Activated CD4-positive, alpha-beta T cell treated with anti-CD3 and anti-CD28 coated beads, Interleukin-2, amount 10 ng/mL, durations not matched to agents 7 days and 5 days (primary cell): ENCODE data around the gene MRTFB. TPM values are rescaled to one million over a fixed set of nuclear protein-coding genes. Genes with fewer than 3 reads are reported as not detected.

ENCODE experiments used
- CTCF ChIA-PET: fragments of 350-600 bp; sonication (Branson Sonifier 250); formaldehyde crosslinking; loops from one replicate; lab custom pipeline; 2021; ENCODE audit warnings: antibody characterized with exemption; lab: Charles Lee
- POLR2A ChIA-PET: fragments of 350-600 bp; sonication (Branson Sonifier 250); formaldehyde crosslinking; loops from one replicate; lab custom pipeline; 2021; ENCODE audit warnings: antibody characterized with exemption; lab: Charles Lee
- DNase-seq: peaks from one replicate; pipeline ENCODE4 v3.0.0-alpha.2; 2020
- H3K27ac Mint-ChIP-seq: one replicate; pipeline ENCODE4 v1.8.0; 2021; ENCODE audit warnings: mild to moderate bottlenecking, moderate library complexity, mixed read lengths
- H3K27me3 Mint-ChIP-seq: one replicate; pipeline ENCODE4 v1.8.0; 2021; ENCODE audit warnings: mixed read lengths
- H3K36me3 Mint-ChIP-seq: one replicate; pipeline ENCODE4 v1.8.0; 2021; ENCODE audit warnings: low read depth, mixed read lengths
- H3K4me1 Mint-ChIP-seq: one replicate; pipeline ENCODE4 v1.8.0; 2021; ENCODE audit warnings: mixed read lengths
- H3K4me3 Mint-ChIP-seq: one replicate; pipeline ENCODE4 v1.8.0; 2021; ENCODE audit warnings: mild to moderate bottlenecking, moderate library complexity, mixed read lengths
- H3K9me3 Mint-ChIP-seq: one replicate; pipeline ENCODE4 v1.8.0; 2021; ENCODE audit warnings: mixed read lengths
- total RNA-seq, 2 experiments: library from RNA; stranded (reverse); gene quantifications; one replicate each; pipeline ENCODE4 v1.2.3, GENCODE V29; 2021

Gene MRTFB
- total RNA-seq, 2 experiments from 2014 or later = 17.7 to 21.2 TPM

GRCh38 chr16:14248791-14249190 lies 177.7 kb downstream of the MRTFB start:
- Mint-ChIP-seq H3K9me3 (no peaks in the 10 kb centered on the region), H3K4me1 (no peaks in the 10 kb centered on the region), H3K27me3 (no peaks in the 10 kb centered on the region), H3K36me3 (peaks cover 11% of the 10 kb centered on the region), H3K4me3 (no peak overlapping the region), H3K27ac (no peak overlapping the region)
- POLR2A ChIA-PET = no interaction called here
- CTCF ChIA-PET = interaction anchor here (1.0 to 1.6 kb wide), 2 partner anchors 9 to 51 kb away, joined by 3 to 4 read pairs; no protein-coding TSS in a partner anchor
- no peak for DNase-seq

DNA sequence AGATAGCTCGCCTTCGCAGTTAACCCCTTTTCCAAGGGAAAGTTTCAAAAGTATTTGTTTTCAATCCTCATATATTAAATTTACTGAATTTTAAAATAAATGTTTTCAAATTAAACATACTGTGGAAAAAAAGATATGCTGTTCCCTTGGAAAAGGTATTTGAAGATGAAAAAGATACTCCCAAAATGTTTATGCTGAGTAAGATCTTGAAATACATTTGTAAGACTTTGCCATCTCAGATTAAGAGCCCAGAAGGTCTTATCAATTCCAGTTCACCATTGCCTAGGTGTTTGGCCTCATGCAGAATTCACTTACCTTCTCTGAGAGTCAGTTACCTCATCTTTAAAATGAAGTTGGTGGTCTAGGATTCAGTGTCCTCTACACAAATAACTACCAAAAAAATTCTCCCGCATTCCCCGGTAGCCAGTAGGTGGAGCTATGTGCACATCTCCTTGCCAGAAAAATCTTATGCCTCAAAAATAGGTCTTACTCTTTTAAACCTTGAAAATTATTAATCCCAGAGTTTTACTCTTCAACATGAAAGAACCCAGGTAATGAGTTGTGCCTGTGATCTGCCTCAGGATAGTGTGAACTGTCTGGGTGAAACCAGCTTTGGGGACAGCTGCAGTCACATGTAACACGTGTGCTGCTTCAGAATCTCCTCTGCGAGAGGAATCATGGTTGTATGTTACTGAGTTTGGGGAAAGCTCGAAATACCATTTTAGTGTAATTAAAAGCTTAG lies 178.3 kb downstream of the MRTFB start:
- no peaks in the 10 kb centered on the region for H3K4me1 Mint-ChIP-seq
- H3K27me3 Mint-ChIP-seq = no peaks in the 10 kb centered on the region
- ChIA-PET CTCF (interaction anchor here (0.6 to 1.6 kb wide), 6 partner anchors 10 to 326 kb away, joined by 3 to 8 read pairs (median 4); no protein-coding TSS in a partner anchor), POLR2A (no interaction called here)
- peak; percentile 62 for DNase-seq
- no peak overlapping the region for H3K27ac Mint-ChIP-seq
- peaks cover 11% of the 10 kb centered on the region for H3K36me3 Mint-ChIP-seq
- no peaks in the 10 kb centered on the region for H3K9me3 Mint-ChIP-seq
- no peak overlapping the region for H3K4me3 Mint-ChIP-seq

GRCh38 chr16:14251419-14251818 lies 180.3 kb downstream of the MRTFB start:
- no peak for DNase-seq
- ChIA-PET POLR2A (no interaction called here), CTCF (interaction anchor here (0.6 to 1.4 kb wide), 2 partner anchors 27 to 167 kb away, joined by 3 read pairs; no protein-coding TSS in a partner anchor)
- Mint-ChIP-seq H3K9me3 (no peaks in the 10 kb centered on the region), H3K4me1 (no peaks in the 10 kb centered on the region), H3K27ac (no peak overlapping the region), H3K27me3 (no peaks in the 10 kb centered on the region), H3K4me3 (no peak overlapping the region), H3K36me3 (peaks cover 11% of the 10 kb centered on the region)

DNA sequence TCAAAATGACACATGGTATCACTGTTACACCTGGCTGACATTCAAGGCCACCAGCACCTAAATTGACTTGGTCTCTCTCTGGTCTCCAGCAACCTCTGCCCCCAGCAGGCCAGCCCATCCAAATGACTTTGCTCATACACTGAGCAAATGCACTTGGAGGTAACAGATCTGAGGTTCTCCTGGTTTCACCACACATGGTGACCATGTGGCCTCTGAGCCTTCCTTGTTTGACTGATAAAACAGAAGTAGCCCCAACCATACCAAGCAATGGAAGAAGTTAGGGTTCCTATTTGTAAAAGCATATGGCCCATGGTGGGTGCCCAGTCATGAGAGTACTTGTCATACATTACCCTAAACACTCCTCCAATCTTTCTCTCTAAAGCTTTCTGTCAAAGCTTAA lies 181.7 kb downstream of the MRTFB start:
- Mint-ChIP-seq H3K27me3 (no peaks in the 10 kb centered on the region), H3K4me1 (no peaks in the 10 kb centered on the region), H3K27ac (no peak overlapping the region), H3K4me3 (no peak overlapping the region), H3K9me3 (no peaks in the 10 kb centered on the region), H3K36me3 (peaks cover 11% of the 10 kb centered on the region)
- ChIA-PET POLR2A (no interaction called here), CTCF (no interaction called here)
- DNase-seq = no peak

DNA sequence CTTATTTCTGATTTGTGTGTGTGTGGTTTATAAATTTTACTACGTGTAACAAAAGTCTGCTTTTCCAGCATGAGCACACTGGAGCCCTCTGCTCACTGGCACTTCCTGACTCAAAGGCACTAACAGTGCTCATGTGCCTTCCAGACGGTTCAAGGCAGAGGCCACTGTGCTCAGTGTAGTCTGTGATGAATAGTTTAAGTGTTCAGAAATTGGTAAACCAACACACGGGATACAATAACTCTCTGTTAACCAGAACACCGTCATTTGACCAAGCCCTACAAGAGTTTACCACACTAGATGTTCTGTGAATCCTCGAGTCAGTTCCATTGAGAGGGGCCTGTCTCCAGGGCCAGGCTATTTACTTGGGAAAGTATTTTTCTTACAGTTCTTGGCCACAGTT lies 191.9 kb downstream of the MRTFB start:
- DNase-seq = no peak
- no peaks in the 10 kb centered on the region for H3K9me3 Mint-ChIP-seq
- peaks cover 6% of the 10 kb centered on the region for H3K36me3 Mint-ChIP-seq
- CTCF ChIA-PET = no interaction called here
- no peaks in the 10 kb centered on the region for H3K4me1 Mint-ChIP-seq
- H3K4me3 Mint-ChIP-seq = no peak overlapping the region
- POLR2A ChIA-PET = no interaction called here
- no peak overlapping the region for H3K27ac Mint-ChIP-seq
- no peaks in the 10 kb centered on the region for H3K27me3 Mint-ChIP-seq

DNA sequence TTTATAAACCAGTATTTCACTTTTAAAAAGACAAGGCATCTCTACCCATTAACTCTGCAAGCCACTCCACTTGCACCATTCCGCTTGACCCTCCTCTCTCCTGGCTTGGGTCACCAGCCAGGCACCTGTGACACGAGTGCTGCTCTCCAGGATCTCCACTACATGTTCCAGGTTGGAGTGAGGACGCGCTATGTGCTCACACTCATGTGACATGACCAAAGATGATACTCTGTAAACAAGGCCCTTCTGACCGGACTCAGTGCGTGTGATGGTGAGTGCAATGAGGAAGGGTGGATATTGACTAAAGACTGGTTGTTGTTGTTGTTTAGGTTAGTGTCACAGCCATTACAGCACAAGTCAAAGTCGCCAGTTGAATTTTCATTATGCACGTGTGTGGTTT lies 192.7 kb downstream of the MRTFB start:
- H3K27ac Mint-ChIP-seq = no peak overlapping the region
- CTCF ChIA-PET = no interaction called here

DNA sequence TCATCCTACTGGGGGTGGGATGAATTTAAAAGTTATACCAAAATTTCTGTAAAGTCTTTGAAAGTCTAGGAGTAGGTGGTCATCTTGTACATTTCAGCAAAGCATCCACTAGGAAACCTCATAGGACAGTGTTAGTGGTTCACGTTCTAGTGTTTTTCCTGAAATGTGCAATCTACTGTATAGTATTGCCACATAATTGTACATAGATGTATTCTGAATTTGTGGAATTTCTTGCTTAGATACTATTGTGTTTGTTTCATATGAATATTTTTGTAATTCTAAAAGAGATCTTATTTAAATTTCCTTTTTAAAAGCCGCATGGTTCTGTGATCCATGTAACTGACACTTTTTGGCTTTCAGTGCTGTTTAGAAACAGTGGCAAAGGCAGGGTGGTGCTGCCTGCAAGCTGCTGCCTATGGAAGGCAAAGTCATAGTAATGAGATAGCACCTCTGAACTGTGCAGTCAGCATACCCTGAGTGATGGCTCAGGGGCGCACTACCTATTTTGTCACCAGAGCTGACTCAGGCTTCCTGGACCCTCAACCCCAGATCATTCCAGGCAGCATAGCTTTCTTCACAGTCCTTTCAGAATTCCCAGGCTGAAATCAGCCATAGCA lies 193.3 kb downstream of the MRTFB start:
- no peaks in the 10 kb centered on the region for H3K4me1 Mint-ChIP-seq
- peaks cover 11% of the 10 kb centered on the region for H3K36me3 Mint-ChIP-seq
- no peak overlapping the region for H3K4me3 Mint-ChIP-seq
- H3K9me3 Mint-ChIP-seq = peaks cover 4% of the 10 kb centered on the region
- CTCF ChIA-PET = interaction anchor here (0.6 to 1.2 kb wide), 3 partner anchors 10 to 1139 kb away, joined by 3 to 4 read pairs (median 3); no protein-coding TSS in a partner anchor
- H3K27ac Mint-ChIP-seq = no peak overlapping the region
- no peaks in the 10 kb centered on the region for H3K27me3 Mint-ChIP-seq
- no peak for DNase-seq
- POLR2A ChIA-PET = no interaction called here

More for the DNA sequence above, 192.7 kb downstream of the MRTFB start:
- Mint-ChIP-seq H3K9me3 (no peaks in the 10 kb centered on the region), H3K4me1 (no peaks in the 10 kb centered on the region), H3K36me3 (peaks cover 6% of the 10 kb centered on the region), H3K4me3 (no peak overlapping the region), H3K27me3 (no peaks in the 10 kb centered on the region)
- no peak for DNase-seq
- POLR2A ChIA-PET = no interaction called here

- Mint-ChIP-seq H3K9me3 (peaks cover 13% of the 10 kb centered on the region), H3K36me3 (peaks cover 9% of the 10 kb centered on the region)
- CTCF ChIA-PET = interaction anchor here (0.9 kb wide), 1 partner anchor 10 kb away, joined by 3 read pairs; no protein-coding TSS in a partner anchor
Measured at GRCh38 chr16:14268073-14268472, 197.0 kb downstream of the MRTFB start.

DNA sequence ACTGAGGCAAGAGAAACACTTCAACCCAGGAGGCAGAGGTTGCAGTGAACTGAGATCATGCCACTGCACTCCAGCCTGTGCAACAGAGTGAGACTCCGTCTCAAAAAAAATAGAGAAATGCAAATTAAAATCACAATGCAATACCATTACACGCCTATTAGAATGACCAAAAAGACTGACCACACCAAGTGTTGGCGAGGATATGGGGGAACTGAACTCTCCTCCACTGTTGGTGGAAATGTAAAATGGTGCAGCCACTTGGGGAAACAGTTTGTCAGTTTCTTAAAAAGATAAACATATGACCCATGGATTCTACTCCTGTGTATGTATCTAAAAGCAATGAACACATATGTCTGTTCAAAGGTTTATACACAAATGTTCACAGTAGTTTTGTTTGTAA lies 204.8 kb downstream of the MRTFB start:
- DNase-seq = no peak
- ChIA-PET POLR2A (no interaction called here), CTCF (no interaction called here)
- H3K4me3 Mint-ChIP-seq = no peak overlapping the region
- no peaks in the 10 kb centered on the region for H3K36me3 Mint-ChIP-seq
- peaks cover 6% of the 10 kb centered on the region for H3K27me3 Mint-ChIP-seq
- no peaks in the 10 kb centered on the region for H3K4me1 Mint-ChIP-seq
- H3K27ac Mint-ChIP-seq = no peak overlapping the region
- H3K9me3 Mint-ChIP-seq = no peaks in the 10 kb centered on the region

More at GRCh38 chr16:14268073-14268472, 197.0 kb downstream of the MRTFB start:
- DNase-seq = no peak
- Mint-ChIP-seq H3K27me3 (no peaks in the 10 kb centered on the region), H3K4me1 (no peaks in the 10 kb centered on the region), H3K27ac (no peak overlapping the region), H3K4me3 (no peak overlapping the region)
- POLR2A ChIA-PET = no interaction called here

DNA sequence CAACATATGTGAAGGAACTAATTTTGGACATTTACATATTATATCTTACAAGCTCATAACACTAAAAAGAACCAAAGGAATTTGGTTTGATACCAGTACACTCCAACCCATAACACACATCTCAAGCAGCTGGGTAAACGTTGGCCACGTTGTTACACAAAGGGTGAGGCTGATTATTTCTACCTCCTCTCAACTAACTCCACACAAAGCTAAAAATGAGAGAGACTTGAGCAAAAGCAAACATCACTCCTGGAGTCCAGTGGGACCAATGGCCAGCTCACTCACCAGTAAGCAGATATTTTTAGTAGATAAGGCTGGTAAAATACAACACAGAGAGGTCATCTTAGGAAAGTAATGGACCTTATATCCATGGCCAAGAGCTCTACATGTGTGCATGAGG lies 207.6 kb downstream of the MRTFB start:
- peaks cover 6% of the 10 kb centered on the region for H3K27me3 Mint-ChIP-seq
- ChIA-PET CTCF (interaction anchor here (0.7 to 1.5 kb wide), 3 partner anchors 17 to 30 kb away, joined by 3 read pairs; no protein-coding TSS in a partner anchor), POLR2A (no interaction called here)
- no peaks in the 10 kb centered on the region for H3K4me1 Mint-ChIP-seq
- H3K4me3 Mint-ChIP-seq = no peak overlapping the region
- no peak for DNase-seq
- no peaks in the 10 kb centered on the region for H3K9me3 Mint-ChIP-seq
- H3K36me3 Mint-ChIP-seq = no peaks in the 10 kb centered on the region
- H3K27ac Mint-ChIP-seq = no peak overlapping the region

DNA sequence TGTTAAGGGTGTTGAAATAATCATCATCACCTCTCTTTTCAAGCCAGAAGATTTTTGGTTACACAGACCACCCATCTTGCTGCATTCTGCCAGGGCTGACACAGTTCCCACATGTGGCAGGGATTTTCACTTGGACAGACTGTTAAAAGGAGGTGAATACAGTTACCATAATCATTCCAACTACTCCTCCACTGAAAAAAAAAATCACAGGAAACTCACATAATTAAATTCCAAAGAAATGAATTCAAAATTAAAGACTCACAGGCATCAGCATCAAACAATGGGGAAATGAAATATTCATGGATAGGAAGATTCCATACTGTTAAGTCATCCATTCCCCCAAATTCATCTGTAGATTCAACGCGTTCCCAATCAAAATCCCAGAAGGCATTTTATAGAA lies 209.4 kb downstream of the MRTFB start:
- Mint-ChIP-seq H3K4me3 (no peak overlapping the region), H3K27ac (no peak overlapping the region), H3K9me3 (no peaks in the 10 kb centered on the region), H3K4me1 (peaks cover 11% of the 10 kb centered on the region), H3K36me3 (no peaks in the 10 kb centered on the region), H3K27me3 (peaks cover 6% of the 10 kb centered on the region)
- CTCF ChIA-PET = no interaction called here
- no peak for DNase-seq
- POLR2A ChIA-PET = no interaction called here

- POLR2A ChIA-PET = no interaction called here
- no peak for DNase-seq
- no peak overlapping the region for H3K4me3 Mint-ChIP-seq
- H3K36me3 Mint-ChIP-seq = no peaks in the 10 kb centered on the region
- no peaks in the 10 kb centered on the region for H3K9me3 Mint-ChIP-seq
- H3K27me3 Mint-ChIP-seq = no peaks in the 10 kb centered on the region
- CTCF ChIA-PET = no interaction called here
- H3K4me1 Mint-ChIP-seq = peaks cover 25% of the 10 kb centered on the region
- H3K27ac Mint-ChIP-seq = no peak overlapping the region
Measured at GRCh38 chr16:14283786-14284185, 212.7 kb downstream of the MRTFB start.

GRCh38 chr16:14284371-14284770 lies 213.3 kb downstream of the MRTFB start:
- Mint-ChIP-seq H3K4me1 (peaks cover 25% of the 10 kb centered on the region), H3K36me3 (peaks cover 4% of the 10 kb centered on the region), H3K9me3 (peaks cover 5% of the 10 kb centered on the region), H3K27ac (no peak overlapping the region), H3K4me3 (peak overlapping the region; percentile 25), H3K27me3 (no peaks in the 10 kb centered on the region)
- CTCF ChIA-PET = no interaction called here
- DNase-seq = no peak
- POLR2A ChIA-PET = no interaction called here
